Suprapubic skin (tissue), 4 donors: Measurements from ENCODE around the gene KRTAP10-3.

Experiments
- EP300 ChIP-seq: sonication (generic); formaldehyde crosslinking; IDR thresholded peaks from one replicate; pipeline ENCODE4 v1.6.1; 2017; ENCODE audit warnings: antibody characterized with exemption
- POLR2AphosphoS5 ChIP-seq, 3 donors: sonication (generic); formaldehyde crosslinking; IDR thresholded peaks; one replicate each; pipeline ENCODE4 v1.6.1; 2017; ENCODE audit warnings: antibody characterized with exemption in 3 of 3
- TF ChIP-seq, protein P1 (sequence below), 2 donors: fragments of 200-600 bp in 1 of 2; fragments of 450-650 bp in 1 of 2; sonication (generic) in 1 of 2; IDR thresholded peaks; one replicate each; pipeline ENCODE4 v1.5.1; 2016 to 2019; ENCODE audit warnings: antibody characterized with exemption in 2 of 2, mild to moderate bottlenecking in 1 of 2, moderate library complexity in 1 of 2

DNA sequence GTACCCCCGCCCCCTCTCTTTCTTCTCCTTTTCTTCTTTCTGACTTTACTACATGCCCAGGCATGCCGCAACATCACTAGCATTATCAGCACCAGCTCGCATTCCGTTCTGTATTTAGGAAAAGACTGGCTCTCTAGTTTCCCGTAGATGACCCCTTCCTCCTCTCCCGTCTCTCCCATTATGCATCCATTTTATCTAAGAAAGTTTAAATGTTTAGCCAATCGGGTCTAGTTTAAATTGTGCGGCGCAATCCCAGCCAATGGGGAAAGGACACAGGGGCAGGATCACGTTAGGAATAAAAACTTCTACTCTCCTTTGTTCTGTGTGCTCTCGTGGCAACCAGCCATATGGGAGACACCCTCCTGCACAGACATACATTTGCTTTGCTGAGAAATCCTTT lies 39.5 kb upstream of the KRTAP10-3 start:
- TF ChIP-seq, protein P1, sequence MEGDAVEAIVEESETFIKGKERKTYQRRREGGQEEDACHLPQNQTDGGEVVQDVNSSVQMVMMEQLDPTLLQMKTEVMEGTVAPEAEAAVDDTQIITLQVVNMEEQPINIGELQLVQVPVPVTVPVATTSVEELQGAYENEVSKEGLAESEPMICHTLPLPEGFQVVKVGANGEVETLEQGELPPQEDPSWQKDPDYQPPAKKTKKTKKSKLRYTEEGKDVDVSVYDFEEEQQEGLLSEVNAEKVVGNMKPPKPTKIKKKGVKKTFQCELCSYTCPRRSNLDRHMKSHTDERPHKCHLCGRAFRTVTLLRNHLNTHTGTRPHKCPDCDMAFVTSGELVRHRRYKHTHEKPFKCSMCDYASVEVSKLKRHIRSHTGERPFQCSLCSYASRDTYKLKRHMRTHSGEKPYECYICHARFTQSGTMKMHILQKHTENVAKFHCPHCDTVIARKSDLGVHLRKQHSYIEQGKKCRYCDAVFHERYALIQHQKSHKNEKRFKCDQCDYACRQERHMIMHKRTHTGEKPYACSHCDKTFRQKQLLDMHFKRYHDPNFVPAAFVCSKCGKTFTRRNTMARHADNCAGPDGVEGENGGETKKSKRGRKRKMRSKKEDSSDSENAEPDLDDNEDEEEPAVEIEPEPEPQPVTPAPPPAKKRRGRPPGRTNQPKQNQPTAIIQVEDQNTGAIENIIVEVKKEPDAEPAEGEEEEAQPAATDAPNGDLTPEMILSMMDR (IDR thresholded peaks at IDR 0.05) = no peak
- TF ChIP-seq POLR2AphosphoS5 (IDR thresholded peaks at IDR 0.05) (no peak), EP300 (no peak)
